Sigmoid colon (tissue), 4 donors: ENCODE results near the gene MYLK.

Source experiments
- CTCF ChIP-seq, 4 experiments: fragments of 450-650 bp in 3 of 4; fragments of 200-600 bp in 1 of 4; IDR thresholded peaks; one replicate each; pipeline ENCODE4 v1.5.1; 2016 to 2019; ENCODE audit warnings: antibody characterized with exemption in 4 of 4, mild to moderate bottlenecking in 3 of 4, moderate library complexity in 2 of 4
- EP300 ChIP-seq, 4 donors: sonication (generic); formaldehyde crosslinking; IDR thresholded peaks; one replicate each; pipeline ENCODE4 v1.6.1; 2017; ENCODE audit warnings: antibody characterized with exemption in 4 of 4
- POLR2AphosphoS5 ChIP-seq, 4 donors: sonication (generic); formaldehyde crosslinking; IDR thresholded peaks; one replicate each; pipeline ENCODE4 v1.6.1; 2017; ENCODE audit warnings: antibody characterized with exemption in 4 of 4

DNA sequence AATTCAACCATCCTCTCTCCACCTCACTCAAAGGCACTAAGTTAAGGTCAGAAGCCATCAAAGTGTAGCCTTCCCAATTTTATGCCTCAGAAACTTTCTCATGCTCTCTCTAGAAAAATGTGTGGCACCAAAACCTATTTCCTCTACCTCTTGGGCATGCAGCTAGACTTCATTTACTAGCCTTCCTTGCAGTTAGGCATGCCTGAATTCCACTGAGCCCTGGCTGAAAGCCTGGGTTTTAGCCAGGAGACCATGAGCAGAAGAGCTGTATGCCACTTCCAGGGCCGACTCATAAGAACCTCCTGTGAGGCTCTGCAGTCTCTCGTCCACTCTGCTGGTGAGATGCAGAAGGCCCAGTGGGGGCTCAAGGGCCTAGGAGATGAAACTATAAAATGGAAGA lies 145.0 kb downstream of the MYLK start:
- no peak for TF ChIP-seq CTCF (IDR thresholded peaks at IDR 0.05)
- TF ChIP-seq POLR2AphosphoS5 (IDR thresholded peaks at IDR 0.05): no peak
- no peak for TF ChIP-seq EP300 (IDR thresholded peaks at IDR 0.05)
